GM23248 (cell line): Measurements from ENCODE around the gene CDKN3.

Experiments used
- EZH2 ChIP-seq: fragments of 200-600 bp; sonication (generic); IDR thresholded peaks from 2 replicates; pipeline ENCODE4 v1.6.1; 2018; ENCODE audit warnings: antibody characterized with exemption, mild to moderate bottlenecking; ENCODE audit not compliant: insufficient read depth, poor library complexity, severe bottlenecking
- EZH2phosphoT487 ChIP-seq: fragments of 200-600 bp; sonication (generic); IDR thresholded peaks from 2 replicates; pipeline ENCODE4 v1.6.1; 2018; ENCODE audit warnings: antibody characterized with exemption, moderate library complexity, mild to moderate bottlenecking, low read depth; ENCODE audit not compliant: insufficient read depth

DNA sequence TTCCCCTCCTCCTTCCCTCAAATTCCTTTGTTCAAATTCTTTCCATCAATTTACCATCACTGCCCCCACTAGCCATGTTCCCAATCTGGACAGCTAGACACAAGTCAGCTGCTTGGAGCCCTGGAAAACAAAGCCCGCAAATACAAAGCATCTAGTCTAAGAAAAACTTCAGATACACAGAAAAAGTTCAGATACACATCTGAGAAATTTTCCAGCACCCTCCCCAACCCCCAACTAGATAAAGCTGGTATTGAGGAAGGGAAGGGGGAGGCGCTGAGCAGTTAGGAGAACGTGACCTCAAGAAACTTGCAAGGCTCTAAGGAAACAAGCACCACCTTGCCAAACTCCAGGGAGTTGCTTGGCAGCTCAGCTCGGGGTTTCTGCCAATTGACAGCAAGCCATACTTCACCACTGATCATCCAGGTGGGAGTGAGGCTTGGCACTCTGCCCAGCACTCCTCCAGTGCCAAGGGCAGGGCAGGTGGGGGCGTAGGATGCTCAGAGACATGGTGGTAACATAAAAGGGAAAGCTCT lies 49.4 kb downstream of the CDKN3 start:
- no peak for TF ChIP-seq EZH2phosphoT487
- TF ChIP-seq EZH2, result no peak
